ENCODE results near the gene PSMB2. TPM values are rescaled to one million over a fixed set of nuclear protein-coding genes. Genes with fewer than 3 reads are reported as not detected.
A peak's percentile ranks its signal among the peaks of the same experiment; 100 is the strongest.

Gene PSMB2
- total RNA-seq, 1 donor from 2014 or later, result 70.7 TPM

GRCh38 chr1:35576061-35576765 is 65.1 kb downstream of the PSMB2 start:
- no peaks in the 10 kb centered on the region for H3K9me3 Mint-ChIP-seq (ENCODE audit: unreplicated experiment)
- TF ChIP-seq, protein P1, sequence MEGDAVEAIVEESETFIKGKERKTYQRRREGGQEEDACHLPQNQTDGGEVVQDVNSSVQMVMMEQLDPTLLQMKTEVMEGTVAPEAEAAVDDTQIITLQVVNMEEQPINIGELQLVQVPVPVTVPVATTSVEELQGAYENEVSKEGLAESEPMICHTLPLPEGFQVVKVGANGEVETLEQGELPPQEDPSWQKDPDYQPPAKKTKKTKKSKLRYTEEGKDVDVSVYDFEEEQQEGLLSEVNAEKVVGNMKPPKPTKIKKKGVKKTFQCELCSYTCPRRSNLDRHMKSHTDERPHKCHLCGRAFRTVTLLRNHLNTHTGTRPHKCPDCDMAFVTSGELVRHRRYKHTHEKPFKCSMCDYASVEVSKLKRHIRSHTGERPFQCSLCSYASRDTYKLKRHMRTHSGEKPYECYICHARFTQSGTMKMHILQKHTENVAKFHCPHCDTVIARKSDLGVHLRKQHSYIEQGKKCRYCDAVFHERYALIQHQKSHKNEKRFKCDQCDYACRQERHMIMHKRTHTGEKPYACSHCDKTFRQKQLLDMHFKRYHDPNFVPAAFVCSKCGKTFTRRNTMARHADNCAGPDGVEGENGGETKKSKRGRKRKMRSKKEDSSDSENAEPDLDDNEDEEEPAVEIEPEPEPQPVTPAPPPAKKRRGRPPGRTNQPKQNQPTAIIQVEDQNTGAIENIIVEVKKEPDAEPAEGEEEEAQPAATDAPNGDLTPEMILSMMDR (IDR thresholded peaks at IDR 0.05), result no peak
- H3K4me1 Mint-ChIP-seq (ENCODE audit: unreplicated experiment), result peaks cover 11% of the 10 kb centered on the region
- H3K36me3 Mint-ChIP-seq (ENCODE audit: unreplicated experiment), result no peaks in the 10 kb centered on the region
- H3K27ac Mint-ChIP-seq (ENCODE audit: unreplicated experiment), result no peak overlapping the region
- no peak for DNase-seq (ENCODE audit: extremely low spot score, unreplicated experiment)
- peaks cover 11% of the 10 kb centered on the region for H3K27me3 Mint-ChIP-seq (ENCODE audit: unreplicated experiment)
- H3K4me3 Mint-ChIP-seq (ENCODE audit: unreplicated experiment), result no peak overlapping the region

GRCh38 chr1:35575416-35575958 is 65.8 kb downstream of the PSMB2 start:
- H3K4me3 Mint-ChIP-seq (ENCODE audit: unreplicated experiment), result no peak overlapping the region
- no peak for DNase-seq (ENCODE audit: extremely low spot score, unreplicated experiment)

GRCh38 chr1:35574655-35575415 is 66.5 kb downstream of the PSMB2 start:
- Mint-ChIP-seq H3K4me3 (ENCODE audit: unreplicated experiment) (peak overlapping the region; percentile 38), H3K36me3 (ENCODE audit: unreplicated experiment) (no peaks in the 10 kb centered on the region), H3K27ac (ENCODE audit: unreplicated experiment) (no peak overlapping the region), H3K27me3 (ENCODE audit: unreplicated experiment) (peaks cover 19% of the 10 kb centered on the region), H3K4me1 (ENCODE audit: unreplicated experiment) (peaks cover 11% of the 10 kb centered on the region), H3K9me3 (ENCODE audit: unreplicated experiment) (no peaks in the 10 kb centered on the region)
- DNase-seq (ENCODE audit: extremely low spot score, unreplicated experiment), result no peak
- TF ChIP-seq, protein P1 (IDR thresholded peaks at IDR 0.05), result no peak

More at GRCh38 chr1:35575416-35575958, 65.8 kb downstream of the PSMB2 start:
- peaks cover 11% of the 10 kb centered on the region for H3K4me1 Mint-ChIP-seq (ENCODE audit: unreplicated experiment)
- H3K27ac Mint-ChIP-seq (ENCODE audit: unreplicated experiment), result no peak overlapping the region
- H3K27me3 Mint-ChIP-seq (ENCODE audit: unreplicated experiment), result peaks cover 16% of the 10 kb centered on the region
- TF ChIP-seq, protein P1 (IDR thresholded peaks at IDR 0.05), result no peak
- no peaks in the 10 kb centered on the region for H3K36me3 Mint-ChIP-seq (ENCODE audit: unreplicated experiment)
- no peaks in the 10 kb centered on the region for H3K9me3 Mint-ChIP-seq (ENCODE audit: unreplicated experiment)

- no peak for DNase-seq (ENCODE audit: extremely low spot score, unreplicated experiment)
- TF ChIP-seq, protein P1 (IDR thresholded peaks at IDR 0.05), result no peak
- Mint-ChIP-seq H3K36me3 (ENCODE audit: unreplicated experiment) (no peaks in the 10 kb centered on the region), H3K27ac (ENCODE audit: unreplicated experiment) (no peak overlapping the region), H3K27me3 (ENCODE audit: unreplicated experiment) (peaks cover 19% of the 10 kb centered on the region), H3K9me3 (ENCODE audit: unreplicated experiment) (no peaks in the 10 kb centered on the region), H3K4me3 (ENCODE audit: unreplicated experiment) (peak overlapping the region; percentile 38), H3K4me1 (ENCODE audit: unreplicated experiment) (peaks cover 11% of the 10 kb centered on the region)
Measured at GRCh38 chr1:35574125-35574654, 67.1 kb downstream of the PSMB2 start.
